ENCODE measurements around the gene HSPB1. TPM values are rescaled to one million over a fixed set of nuclear protein-coding genes. Genes with fewer than 3 reads are reported as not detected.
"Not testable (repeated sequence)": the region's sequence is repeated elsewhere in the genome, so short reads cannot be mapped to it uniquely, and the experiment has no call there.

The HSPB1 gene
- total RNA-seq, 1 donor from 2014 or later = 57.1 TPM

GRCh38 chr7:76333511-76334101 lies 31.1 kb downstream of the HSPB1 start:
- TF ChIP-seq, protein P1, sequence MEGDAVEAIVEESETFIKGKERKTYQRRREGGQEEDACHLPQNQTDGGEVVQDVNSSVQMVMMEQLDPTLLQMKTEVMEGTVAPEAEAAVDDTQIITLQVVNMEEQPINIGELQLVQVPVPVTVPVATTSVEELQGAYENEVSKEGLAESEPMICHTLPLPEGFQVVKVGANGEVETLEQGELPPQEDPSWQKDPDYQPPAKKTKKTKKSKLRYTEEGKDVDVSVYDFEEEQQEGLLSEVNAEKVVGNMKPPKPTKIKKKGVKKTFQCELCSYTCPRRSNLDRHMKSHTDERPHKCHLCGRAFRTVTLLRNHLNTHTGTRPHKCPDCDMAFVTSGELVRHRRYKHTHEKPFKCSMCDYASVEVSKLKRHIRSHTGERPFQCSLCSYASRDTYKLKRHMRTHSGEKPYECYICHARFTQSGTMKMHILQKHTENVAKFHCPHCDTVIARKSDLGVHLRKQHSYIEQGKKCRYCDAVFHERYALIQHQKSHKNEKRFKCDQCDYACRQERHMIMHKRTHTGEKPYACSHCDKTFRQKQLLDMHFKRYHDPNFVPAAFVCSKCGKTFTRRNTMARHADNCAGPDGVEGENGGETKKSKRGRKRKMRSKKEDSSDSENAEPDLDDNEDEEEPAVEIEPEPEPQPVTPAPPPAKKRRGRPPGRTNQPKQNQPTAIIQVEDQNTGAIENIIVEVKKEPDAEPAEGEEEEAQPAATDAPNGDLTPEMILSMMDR (conservative IDR thresholded peaks at IDR 0.05) = no peak
- peaks cover 32% of the 10 kb centered on the region for H3K4me1 Mint-ChIP-seq
- H3K4me3 Mint-ChIP-seq = no peak overlapping the region
- no peaks in the 10 kb centered on the region for H3K9me3 Mint-ChIP-seq
- peaks cover 16% of the 10 kb centered on the region for H3K36me3 Mint-ChIP-seq (ENCODE audit: low read depth)
- no peak for DNase-seq (ENCODE audit: low read depth, low spot score)
- H3K27me3 Mint-ChIP-seq (ENCODE audit: low read depth) = no peaks in the 10 kb centered on the region
- H3K27ac Mint-ChIP-seq (ENCODE audit: unreplicated experiment) = no peak overlapping the region

DNA sequence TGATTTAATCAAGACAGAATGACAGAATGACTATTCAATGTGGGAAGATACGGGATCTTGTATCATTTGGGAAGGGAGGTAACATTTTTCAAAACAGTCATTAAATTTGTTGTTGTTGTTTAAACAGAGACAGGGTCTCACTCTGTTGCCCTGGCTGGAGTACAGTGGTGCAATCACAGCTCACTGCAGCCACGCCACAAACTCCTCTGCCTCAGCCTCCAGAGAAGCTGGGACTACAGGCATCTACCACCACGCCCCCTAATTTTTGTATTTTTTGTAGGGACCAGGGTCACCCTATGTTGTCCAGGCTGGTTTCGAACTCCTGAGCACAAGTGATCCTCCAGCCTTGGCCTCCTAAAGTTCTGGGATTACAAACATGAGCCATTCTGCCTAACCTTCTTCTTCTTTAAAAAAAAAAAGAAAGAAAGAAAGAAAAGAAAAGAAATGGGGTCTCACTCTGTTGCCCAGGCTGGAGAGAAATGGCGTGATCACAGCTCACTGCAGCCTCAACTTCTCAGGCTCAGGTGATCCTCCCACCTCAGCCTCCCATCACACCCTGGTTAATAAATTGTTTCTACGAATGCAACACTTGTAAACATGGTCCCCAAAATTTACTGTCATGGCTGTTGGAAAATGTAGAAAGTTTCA lies 32.0 kb downstream of the HSPB1 start:
- peaks cover 33% of the 10 kb centered on the region for H3K4me1 Mint-ChIP-seq
- H3K36me3 Mint-ChIP-seq (ENCODE audit: low read depth) = peaks cover 14% of the 10 kb centered on the region
- H3K27ac Mint-ChIP-seq (ENCODE audit: unreplicated experiment) = no peak overlapping the region
- no peaks in the 10 kb centered on the region for H3K9me3 Mint-ChIP-seq
- TF ChIP-seq, protein P1 (conservative IDR thresholded peaks at IDR 0.05) = no peak
- no peaks in the 10 kb centered on the region for H3K27me3 Mint-ChIP-seq (ENCODE audit: low read depth)
- DNase-seq (ENCODE audit: low read depth, low spot score) = no peak
- H3K4me3 Mint-ChIP-seq = no peak overlapping the region

GRCh38 chr7:76335417-76335816 lies 32.9 kb downstream of the HSPB1 start:
- H3K4me1 Mint-ChIP-seq = peaks cover 30% of the 10 kb centered on the region
- not testable (repeated sequence) for H3K27ac Mint-ChIP-seq (ENCODE audit: unreplicated experiment); H3K27me3 Mint-ChIP-seq (ENCODE audit: low read depth); H3K4me3 Mint-ChIP-seq; DNase-seq (ENCODE audit: low read depth, low spot score); H3K9me3 Mint-ChIP-seq; H3K36me3 Mint-ChIP-seq (ENCODE audit: low read depth)

DNA sequence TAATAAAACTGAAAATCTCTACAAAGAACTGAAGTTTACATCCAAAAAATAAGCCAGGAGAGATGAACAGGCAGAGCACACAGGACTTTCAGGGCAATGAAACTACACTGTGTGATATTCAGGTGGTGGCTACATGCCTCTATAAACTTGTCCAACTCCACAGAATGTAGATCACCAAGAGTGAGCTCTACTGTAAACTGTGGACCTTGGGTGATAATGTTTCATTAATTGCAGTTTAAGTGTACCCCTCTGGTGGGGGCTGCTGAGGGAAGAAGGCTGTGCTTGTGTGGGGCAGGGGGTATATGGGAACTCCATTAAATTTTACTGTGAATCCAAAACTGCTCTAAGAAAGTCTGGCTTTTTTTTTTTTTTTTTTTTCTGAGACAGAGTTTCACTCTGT lies 33.6 kb downstream of the HSPB1 start:
- Mint-ChIP-seq H3K4me1 (peaks cover 28% of the 10 kb centered on the region), H3K27me3 (ENCODE audit: low read depth) (no peaks in the 10 kb centered on the region), H3K4me3 (no peak overlapping the region), H3K36me3 (ENCODE audit: low read depth) (peaks cover 8% of the 10 kb centered on the region), H3K9me3 (no peaks in the 10 kb centered on the region), H3K27ac (ENCODE audit: unreplicated experiment) (no peak overlapping the region)
- DNase-seq (ENCODE audit: low read depth, low spot score) = no peak
- TF ChIP-seq, protein P1 (conservative IDR thresholded peaks at IDR 0.05) = no peak

GRCh38 chr7:76337147-76337546 lies 34.7 kb downstream of the HSPB1 start:
- no peaks in the 10 kb centered on the region for H3K9me3 Mint-ChIP-seq
- H3K27me3 Mint-ChIP-seq (ENCODE audit: low read depth) = no peaks in the 10 kb centered on the region
- no peak overlapping the region for H3K4me3 Mint-ChIP-seq
- no peak overlapping the region for H3K27ac Mint-ChIP-seq (ENCODE audit: unreplicated experiment)
- TF ChIP-seq, protein P1 (conservative IDR thresholded peaks at IDR 0.05) = no peak
- DNase-seq (ENCODE audit: low read depth, low spot score) = no peak
- peaks cover 8% of the 10 kb centered on the region for H3K36me3 Mint-ChIP-seq (ENCODE audit: low read depth)
- H3K4me1 Mint-ChIP-seq = peaks cover 26% of the 10 kb centered on the region

DNA sequence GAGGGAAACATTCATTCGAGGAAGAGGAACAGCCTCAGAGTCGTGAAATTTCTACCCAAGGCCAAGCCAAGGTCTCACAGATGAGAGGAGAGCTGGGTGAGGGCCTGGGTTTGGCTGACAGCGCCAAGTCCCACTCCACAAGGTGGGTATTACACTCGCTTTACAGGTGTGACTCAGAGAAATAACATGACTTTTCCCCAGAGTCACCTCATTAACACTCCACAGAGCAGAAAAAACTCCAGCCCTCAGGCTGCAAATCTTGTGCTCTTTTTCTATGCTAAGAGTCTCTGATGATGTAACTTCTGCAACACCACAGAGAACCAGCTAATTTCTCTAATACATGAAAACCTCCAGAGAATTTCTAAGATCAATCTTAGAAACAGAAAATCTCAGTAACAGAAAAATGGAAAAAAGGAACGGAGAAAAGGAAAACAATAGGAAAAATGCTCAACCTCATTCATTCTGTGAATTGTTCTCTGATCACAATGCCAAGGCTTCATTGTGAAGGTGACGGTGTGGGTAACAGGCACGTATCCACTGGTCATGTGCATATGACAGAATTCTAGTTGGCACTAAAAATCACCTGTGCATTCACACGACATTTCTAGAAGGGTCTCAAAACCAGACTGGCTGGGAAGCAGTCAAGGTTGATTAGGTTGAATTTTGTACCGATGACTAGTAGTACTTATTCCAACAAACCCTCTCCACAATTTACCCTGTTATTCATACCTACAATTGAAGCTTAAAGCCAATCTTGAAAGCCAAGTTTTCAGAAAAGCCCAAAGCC lies 36.0 kb downstream of the HSPB1 start:
- Mint-ChIP-seq H3K9me3 (no peaks in the 10 kb centered on the region), H3K27me3 (ENCODE audit: low read depth) (no peaks in the 10 kb centered on the region), H3K27ac (ENCODE audit: unreplicated experiment) (no peak overlapping the region), H3K36me3 (ENCODE audit: low read depth) (peaks cover 8% of the 10 kb centered on the region), H3K4me1 (peaks cover 31% of the 10 kb centered on the region), H3K4me3 (no peak overlapping the region)
- DNase-seq (ENCODE audit: low read depth, low spot score) = no peak
- TF ChIP-seq, protein P1 (conservative IDR thresholded peaks at IDR 0.05) = no peak

Measured in neural crest cell (in vitro differentiated cells).